ENCODE results near the gene DUS2.
"Not testable (repeated sequence)": the region's sequence is repeated elsewhere in the genome, so short reads cannot be mapped to it uniquely, and the experiment has no call there.

Gene DUS2

GRCh38 chr16:67987460-67988160 is 35.5 kb upstream of the DUS2 start:
- no peaks in the 10 kb centered on the region for H3K9me3 ChIP-seq (ENCODE audit: control insufficient read depth in 1 of 2, low read length in 2 of 2)
- no peak overlapping the region for H3K4me3 ChIP-seq (ENCODE audit: low read depth in 1 of 2, low read length in 2 of 2)
- H3K27ac ChIP-seq (ENCODE audit: low read depth, low read length), result no peak overlapping the region
- no peak overlapping the region for H3K9ac ChIP-seq (ENCODE audit: low read depth in 1 of 2, low read length in 2 of 2)
- peaks cover 0 to 2% of the 10 kb centered on the region in 2 donors for H3K36me3 ChIP-seq (ENCODE audit: control insufficient read depth in 1 of 2, insufficient read depth in 2 of 2, low read length in 2 of 2)
- H3K27me3 ChIP-seq (ENCODE audit: control insufficient read depth in 1 of 2, insufficient read depth in 2 of 2, low read length in 2 of 2), result no peaks in the 10 kb centered on the region
- H3K4me1 ChIP-seq (ENCODE audit: control insufficient read depth in 1 of 2, insufficient read depth in 2 of 2, low read length in 2 of 2), result peaks cover 0 to 5% of the 10 kb centered on the region in 2 donors

- Histone ChIP-seq H3K27ac (ENCODE audit: low read depth, low read length) (no peak overlapping the region), H3K9ac (ENCODE audit: low read depth in 1 of 2, low read length in 2 of 2) (no peak overlapping the region), H3K4me3 (ENCODE audit: low read depth in 1 of 2, low read length in 2 of 2) (no peak overlapping the region), H3K9me3 (ENCODE audit: control insufficient read depth in 1 of 2, low read length in 2 of 2) (no peaks in the 10 kb centered on the region), H3K4me1 (ENCODE audit: control insufficient read depth in 1 of 2, insufficient read depth in 2 of 2, low read length in 2 of 2) (peaks cover 4 to 11% of the 10 kb centered on the region in 2 donors), H3K36me3 (ENCODE audit: control insufficient read depth in 1 of 2, insufficient read depth in 2 of 2, low read length in 2 of 2) (peaks cover 0 to 2% of the 10 kb centered on the region in 2 donors), H3K27me3 (ENCODE audit: control insufficient read depth in 1 of 2, insufficient read depth in 2 of 2, low read length in 2 of 2) (no peaks in the 10 kb centered on the region)
Measured at GRCh38 chr16:67988675-67989074, 34.4 kb upstream of the DUS2 start.

DNA sequence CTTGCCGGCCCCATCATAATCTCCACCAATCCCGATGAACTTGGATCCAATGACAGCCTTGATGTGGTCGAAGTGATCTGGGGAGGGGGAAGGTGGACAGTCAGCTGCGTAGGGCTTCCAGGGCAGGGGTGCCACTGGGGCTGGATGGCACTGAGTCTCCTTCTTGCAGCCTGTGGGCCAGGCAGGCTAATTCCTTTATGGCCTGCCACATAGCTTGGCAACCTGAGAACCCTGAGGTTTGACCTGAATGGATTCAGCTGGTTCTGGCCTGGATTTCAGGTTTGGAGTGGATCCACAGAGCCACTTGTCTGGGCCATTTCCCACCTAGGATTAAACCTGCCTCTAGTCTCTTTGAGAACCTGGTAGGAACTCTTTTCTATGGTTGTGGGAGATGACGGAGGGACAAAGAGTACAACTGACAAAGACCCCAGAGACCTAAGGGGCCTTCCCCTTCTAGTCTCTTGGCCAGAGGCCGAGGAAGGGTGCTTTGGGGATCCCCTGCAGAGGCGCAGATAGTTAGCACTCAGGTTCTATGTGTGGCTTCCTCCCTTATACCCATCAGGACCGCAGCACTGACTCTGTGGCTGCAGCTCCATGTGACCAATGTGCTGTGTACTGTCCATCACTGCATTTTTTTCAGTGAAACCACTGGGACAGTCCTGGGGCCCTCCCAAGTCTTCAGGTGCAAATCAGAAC is 33.6 kb upstream of the DUS2 start:
- Histone ChIP-seq H3K4me3 (ENCODE audit: low read depth in 1 of 2, low read length in 2 of 2) (no peak overlapping the region), H3K36me3 (ENCODE audit: control insufficient read depth in 1 of 2, insufficient read depth in 2 of 2, low read length in 2 of 2) (peaks cover 0 to 2% of the 10 kb centered on the region in 2 donors), H3K27ac (ENCODE audit: low read depth, low read length) (no peak overlapping the region), H3K9ac (ENCODE audit: low read depth in 1 of 2, low read length in 2 of 2) (no peak overlapping the region), H3K9me3 (ENCODE audit: control insufficient read depth in 1 of 2, low read length in 2 of 2) (no peaks in the 10 kb centered on the region), H3K27me3 (ENCODE audit: control insufficient read depth in 1 of 2, insufficient read depth in 2 of 2, low read length in 2 of 2) (no peaks in the 10 kb centered on the region), H3K4me1 (ENCODE audit: control insufficient read depth in 1 of 2, insufficient read depth in 2 of 2, low read length in 2 of 2) (peaks cover 6 to 15% of the 10 kb centered on the region in 2 donors)

- Histone ChIP-seq H3K4me1 (ENCODE audit: control insufficient read depth in 1 of 2, insufficient read depth in 2 of 2, low read length in 2 of 2) (peaks cover 6 to 15% of the 10 kb centered on the region in 2 donors), H3K4me3 (ENCODE audit: low read depth in 1 of 2, low read length in 2 of 2) (no peak overlapping the region), H3K36me3 (ENCODE audit: control insufficient read depth in 1 of 2, insufficient read depth in 2 of 2, low read length in 2 of 2) (peaks cover 0 to 2% of the 10 kb centered on the region in 2 donors), H3K27ac (ENCODE audit: low read depth, low read length) (no peak overlapping the region), H3K9me3 (ENCODE audit: control insufficient read depth in 1 of 2, low read length in 2 of 2) (no peaks in the 10 kb centered on the region), H3K9ac (ENCODE audit: low read depth in 1 of 2, low read length in 2 of 2) (no peak overlapping the region), H3K27me3 (ENCODE audit: control insufficient read depth in 1 of 2, insufficient read depth in 2 of 2, low read length in 2 of 2) (no peaks in the 10 kb centered on the region)
Measured at GRCh38 chr16:67990018-67990386, 33.1 kb upstream of the DUS2 start.

DNA sequence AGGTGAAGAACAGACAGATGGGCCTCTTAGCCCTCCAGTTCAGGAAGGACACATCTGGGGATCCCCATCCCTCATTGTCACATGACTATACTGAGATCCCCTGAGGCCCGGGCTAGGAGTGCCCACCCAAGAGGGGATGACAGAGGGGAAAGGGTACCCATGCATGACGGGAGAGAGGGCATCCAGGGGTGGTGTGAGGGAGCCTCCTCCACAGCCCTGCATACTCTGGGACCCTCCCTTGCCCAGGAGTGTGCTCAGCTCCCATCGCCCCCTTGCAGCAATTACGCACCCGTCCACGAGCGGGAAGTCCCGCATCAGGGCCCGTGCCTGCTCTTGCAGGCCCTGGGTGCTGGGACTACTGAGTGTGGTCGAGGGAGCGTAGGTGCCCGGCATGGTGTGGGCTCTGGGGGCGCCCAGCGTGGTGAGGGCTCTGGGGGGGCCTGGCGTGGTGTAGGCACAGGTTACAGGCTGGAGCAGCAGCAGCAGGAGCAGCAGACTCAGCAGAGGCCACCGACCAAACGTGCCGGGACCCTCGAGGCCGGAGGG is 30.4 kb upstream of the DUS2 start:
- Histone ChIP-seq H3K9me3 (ENCODE audit: control insufficient read depth in 1 of 2, low read length in 2 of 2) (no peaks in the 10 kb centered on the region), H3K9ac (ENCODE audit: low read depth in 1 of 2, low read length in 2 of 2) (peak overlapping the region in 1 of 2 donors; percentile 27), H3K4me1 (ENCODE audit: control insufficient read depth in 1 of 2, insufficient read depth in 2 of 2, low read length in 2 of 2) (peaks cover 6 to 15% of the 10 kb centered on the region in 2 donors), H3K27ac (ENCODE audit: low read depth, low read length) (no peak overlapping the region), H3K4me3 (ENCODE audit: low read depth in 1 of 2, low read length in 2 of 2) (peak overlapping the region; percentile 65 to 71), H3K36me3 (ENCODE audit: control insufficient read depth in 1 of 2, insufficient read depth in 2 of 2, low read length in 2 of 2) (peaks cover 0 to 2% of the 10 kb centered on the region in 2 donors), H3K27me3 (ENCODE audit: control insufficient read depth in 1 of 2, insufficient read depth in 2 of 2, low read length in 2 of 2) (no peaks in the 10 kb centered on the region)

GRCh38 chr16:67993207-67994039 is 29.7 kb upstream of the DUS2 start:
- Histone ChIP-seq H3K27ac (ENCODE audit: low read depth, low read length) (peak overlapping the region; percentile 50), H3K4me1 (ENCODE audit: control insufficient read depth in 1 of 2, insufficient read depth in 2 of 2, low read length in 2 of 2) (peaks cover 6 to 15% of the 10 kb centered on the region in 2 donors), H3K36me3 (ENCODE audit: control insufficient read depth in 1 of 2, insufficient read depth in 2 of 2, low read length in 2 of 2) (peaks cover 0 to 2% of the 10 kb centered on the region in 2 donors), H3K9ac (ENCODE audit: low read depth in 1 of 2, low read length in 2 of 2) (peak overlapping the region; percentile 43 to 68), H3K9me3 (ENCODE audit: control insufficient read depth in 1 of 2, low read length in 2 of 2) (no peaks in the 10 kb centered on the region), H3K27me3 (ENCODE audit: control insufficient read depth in 1 of 2, insufficient read depth in 2 of 2, low read length in 2 of 2) (no peaks in the 10 kb centered on the region), H3K4me3 (ENCODE audit: low read depth in 1 of 2, low read length in 2 of 2) (peak overlapping the region; percentile 65 to 71)

- Histone ChIP-seq H3K4me3 (ENCODE audit: low read depth in 1 of 2, low read length in 2 of 2) (peak overlapping the region; percentile 65 to 71), H3K9ac (ENCODE audit: low read depth in 1 of 2, low read length in 2 of 2) (peak overlapping the region; percentile 43 to 68), H3K4me1 (ENCODE audit: control insufficient read depth in 1 of 2, insufficient read depth in 2 of 2, low read length in 2 of 2) (peaks cover 6 to 15% of the 10 kb centered on the region in 2 donors)
- not testable (repeated sequence) for H3K27me3 ChIP-seq (ENCODE audit: control insufficient read depth in 1 of 2, insufficient read depth in 2 of 2, low read length in 2 of 2); H3K9me3 ChIP-seq (ENCODE audit: control insufficient read depth in 1 of 2, low read length in 2 of 2); H3K27ac ChIP-seq (ENCODE audit: low read depth, low read length); H3K36me3 ChIP-seq (ENCODE audit: control insufficient read depth in 1 of 2, insufficient read depth in 2 of 2, low read length in 2 of 2)
Measured at GRCh38 chr16:67994040-67994408, 29.1 kb upstream of the DUS2 start.

DNA sequence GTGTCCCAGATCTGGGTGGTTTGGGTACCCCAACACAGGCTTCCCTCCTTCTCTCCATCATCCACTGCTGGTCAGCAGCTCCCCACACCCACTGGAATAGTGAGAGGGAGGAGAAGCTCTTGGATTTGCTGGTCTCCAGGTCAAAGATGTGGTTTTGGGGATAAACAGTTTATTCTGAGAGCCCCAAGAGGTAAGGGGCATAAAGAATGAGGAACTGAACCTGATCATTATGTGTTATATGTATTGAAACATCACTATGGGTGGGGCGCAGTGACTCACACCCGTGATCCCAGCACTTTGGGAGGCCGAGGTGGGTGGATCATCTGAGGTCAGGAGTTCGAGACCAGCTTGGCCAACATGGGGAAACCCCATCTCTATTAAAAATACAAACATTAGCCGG is 27.7 kb upstream of the DUS2 start:
- Histone ChIP-seq H3K36me3 (ENCODE audit: control insufficient read depth in 1 of 2, insufficient read depth in 2 of 2, low read length in 2 of 2) (peaks cover 0 to 2% of the 10 kb centered on the region in 2 donors), H3K9me3 (ENCODE audit: control insufficient read depth in 1 of 2, low read length in 2 of 2) (no peaks in the 10 kb centered on the region), H3K4me1 (ENCODE audit: control insufficient read depth in 1 of 2, insufficient read depth in 2 of 2, low read length in 2 of 2) (peaks cover 12 to 29% of the 10 kb centered on the region in 2 donors), H3K4me3 (ENCODE audit: low read depth in 1 of 2, low read length in 2 of 2) (no peak overlapping the region), H3K9ac (ENCODE audit: low read depth in 1 of 2, low read length in 2 of 2) (no peak overlapping the region), H3K27ac (ENCODE audit: low read depth, low read length) (no peak overlapping the region), H3K27me3 (ENCODE audit: control insufficient read depth in 1 of 2, insufficient read depth in 2 of 2, low read length in 2 of 2) (no peaks in the 10 kb centered on the region)

DNA sequence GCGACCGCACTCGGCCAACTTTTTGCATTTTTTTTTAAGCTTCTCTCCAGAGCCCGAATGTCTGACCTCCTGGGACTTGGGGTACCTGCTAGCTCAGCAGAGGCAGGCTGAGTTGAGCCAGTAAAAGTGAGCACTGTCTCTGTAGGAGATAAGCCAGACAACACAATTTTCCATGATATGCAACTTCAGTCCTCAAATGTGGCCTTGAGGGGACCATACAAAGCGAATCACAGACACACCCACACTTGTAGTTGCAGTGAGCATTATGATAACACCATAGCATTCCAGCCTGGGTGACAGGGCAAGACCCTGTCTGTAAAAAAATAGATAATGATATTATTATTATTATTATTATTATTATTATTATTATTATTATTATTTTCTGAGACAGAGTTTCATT is 26.4 kb upstream of the DUS2 start:
- Histone ChIP-seq H3K4me1 (ENCODE audit: control insufficient read depth in 1 of 2, insufficient read depth in 2 of 2, low read length in 2 of 2) (peaks cover 15 to 30% of the 10 kb centered on the region in 2 donors), H3K4me3 (ENCODE audit: low read depth in 1 of 2, low read length in 2 of 2) (no peak overlapping the region), H3K9me3 (ENCODE audit: control insufficient read depth in 1 of 2, low read length in 2 of 2) (no peaks in the 10 kb centered on the region), H3K36me3 (ENCODE audit: control insufficient read depth in 1 of 2, insufficient read depth in 2 of 2, low read length in 2 of 2) (no peaks in the 10 kb centered on the region), H3K27ac (ENCODE audit: low read depth, low read length) (no peak overlapping the region), H3K27me3 (ENCODE audit: control insufficient read depth in 1 of 2, insufficient read depth in 2 of 2, low read length in 2 of 2) (no peaks in the 10 kb centered on the region), H3K9ac (ENCODE audit: low read depth in 1 of 2, low read length in 2 of 2) (no peak overlapping the region)

All from duodenal mucosa (tissue), 2 donors.